ENCODE results near the gene ATP8A2.

- TF ChIP-seq CTCF (IDR thresholded peaks at IDR 0.05) (no peak), POLR2A (IDR thresholded peaks at IDR 0.05) (no peak)
Measured at GRCh38 chr13:25746131-25746530, 374.4 kb downstream of the ATP8A2 start.

All from upper lobe of left lung (tissue), 4 donors.